Upper lobe of left lung (tissue), 4 donors: Measurements from ENCODE around the gene USP15.

Experiments
- POLR2A ChIP-seq, 4 donors: fragments of 450-650 bp; IDR thresholded peaks; one replicate each; pipeline ENCODE4 v1.5.1; 2016 to 2017; ENCODE audit warnings: antibody characterized with exemption in 4 of 4, mild to moderate bottlenecking in 2 of 4
- TF ChIP-seq, protein P1 (sequence below), 6 experiments: fragments of 450-650 bp in 4 of 6; fragments of 200-600 bp in 2 of 6; sonication (generic) in 2 of 6; IDR thresholded peaks; one replicate each; pipeline ENCODE4 v1.5.1; 2016 to 2019; ENCODE audit warnings: antibody characterized with exemption in 6 of 6

DNA sequence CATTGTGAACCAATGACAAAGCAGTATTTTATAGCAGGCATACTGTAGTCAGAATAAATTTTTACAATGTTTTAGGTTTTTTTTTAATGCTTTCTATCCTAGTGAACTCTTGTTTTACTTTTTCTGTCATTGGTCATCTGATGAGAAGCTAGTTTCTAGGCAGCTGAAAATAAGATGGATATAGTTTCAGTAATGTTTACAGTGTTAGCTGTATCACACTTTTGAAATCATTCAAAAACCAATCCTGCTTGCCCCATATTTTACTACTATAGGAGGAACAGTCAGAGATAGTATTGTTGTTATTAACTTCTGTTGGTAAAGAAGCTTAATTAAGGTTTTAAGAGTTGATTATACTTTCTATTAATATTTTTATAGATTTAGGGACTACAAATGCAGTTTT lies 24.5 kb downstream of the USP15 start:
- TF ChIP-seq, protein P1, sequence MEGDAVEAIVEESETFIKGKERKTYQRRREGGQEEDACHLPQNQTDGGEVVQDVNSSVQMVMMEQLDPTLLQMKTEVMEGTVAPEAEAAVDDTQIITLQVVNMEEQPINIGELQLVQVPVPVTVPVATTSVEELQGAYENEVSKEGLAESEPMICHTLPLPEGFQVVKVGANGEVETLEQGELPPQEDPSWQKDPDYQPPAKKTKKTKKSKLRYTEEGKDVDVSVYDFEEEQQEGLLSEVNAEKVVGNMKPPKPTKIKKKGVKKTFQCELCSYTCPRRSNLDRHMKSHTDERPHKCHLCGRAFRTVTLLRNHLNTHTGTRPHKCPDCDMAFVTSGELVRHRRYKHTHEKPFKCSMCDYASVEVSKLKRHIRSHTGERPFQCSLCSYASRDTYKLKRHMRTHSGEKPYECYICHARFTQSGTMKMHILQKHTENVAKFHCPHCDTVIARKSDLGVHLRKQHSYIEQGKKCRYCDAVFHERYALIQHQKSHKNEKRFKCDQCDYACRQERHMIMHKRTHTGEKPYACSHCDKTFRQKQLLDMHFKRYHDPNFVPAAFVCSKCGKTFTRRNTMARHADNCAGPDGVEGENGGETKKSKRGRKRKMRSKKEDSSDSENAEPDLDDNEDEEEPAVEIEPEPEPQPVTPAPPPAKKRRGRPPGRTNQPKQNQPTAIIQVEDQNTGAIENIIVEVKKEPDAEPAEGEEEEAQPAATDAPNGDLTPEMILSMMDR (IDR thresholded peaks at IDR 0.05), result no peak
- no peak for TF ChIP-seq POLR2A (IDR thresholded peaks at IDR 0.05)
